Astrocyte of the spinal cord (primary cell): ENCODE data around the gene NUSAP1.
"Not testable (repeated sequence)": the region's sequence is repeated elsewhere in the genome, so short reads cannot be mapped to it uniquely, and the experiment has no call there.

Source experiments
- DNase-seq: peaks from one replicate; pipeline ENCODE4 v3.0.0; 2011; ENCODE audit warnings: low read depth, low spot score
- H3K4me3 ChIP-seq: 2 replicates; pipeline ENCODE4 v1.5.1; 2011; ENCODE audit warnings: low read depth, mild to moderate bottlenecking, low read length, moderate library complexity
- in situ Hi-C: cut with HindIII; loops from 2 replicates; pipeline ENCODE4 v1.10.0; 2017; ENCODE audit warnings: low sequenced_read_pairs
- TF ChIP-seq, protein P1 (sequence below): IDR thresholded peaks from 2 replicates; pipeline ENCODE4 v1.5.1; 2012; ENCODE audit warnings: low read depth, mild to moderate bottlenecking, low read length, inconsistent platforms

NUSAP1 gene

DNA sequence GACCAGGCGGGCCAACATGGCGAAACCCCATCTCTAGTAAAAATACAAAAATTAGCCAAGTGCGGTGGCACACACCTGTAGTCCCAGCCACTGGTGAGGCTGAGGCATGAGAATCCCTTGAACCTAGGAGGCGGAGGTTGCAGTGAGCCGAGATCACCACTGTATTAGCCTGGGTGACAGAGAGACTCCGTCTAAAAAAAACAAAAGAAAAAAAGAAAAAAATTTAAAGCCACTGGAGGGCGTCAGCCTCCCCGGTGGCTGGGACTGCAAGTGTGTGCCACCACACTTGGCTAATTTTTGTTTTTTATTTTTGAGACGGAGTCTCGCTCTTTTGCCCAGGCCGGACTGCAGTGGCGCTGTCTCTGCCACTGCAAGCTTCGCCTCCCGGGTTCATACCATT, 92.1 kb downstream of the NUSAP1 start:
- DNase-seq: no peak
- no peak overlapping the region for H3K4me3 ChIP-seq
- in situ Hi-C loops: no loop called here
- TF ChIP-seq, protein P1, sequence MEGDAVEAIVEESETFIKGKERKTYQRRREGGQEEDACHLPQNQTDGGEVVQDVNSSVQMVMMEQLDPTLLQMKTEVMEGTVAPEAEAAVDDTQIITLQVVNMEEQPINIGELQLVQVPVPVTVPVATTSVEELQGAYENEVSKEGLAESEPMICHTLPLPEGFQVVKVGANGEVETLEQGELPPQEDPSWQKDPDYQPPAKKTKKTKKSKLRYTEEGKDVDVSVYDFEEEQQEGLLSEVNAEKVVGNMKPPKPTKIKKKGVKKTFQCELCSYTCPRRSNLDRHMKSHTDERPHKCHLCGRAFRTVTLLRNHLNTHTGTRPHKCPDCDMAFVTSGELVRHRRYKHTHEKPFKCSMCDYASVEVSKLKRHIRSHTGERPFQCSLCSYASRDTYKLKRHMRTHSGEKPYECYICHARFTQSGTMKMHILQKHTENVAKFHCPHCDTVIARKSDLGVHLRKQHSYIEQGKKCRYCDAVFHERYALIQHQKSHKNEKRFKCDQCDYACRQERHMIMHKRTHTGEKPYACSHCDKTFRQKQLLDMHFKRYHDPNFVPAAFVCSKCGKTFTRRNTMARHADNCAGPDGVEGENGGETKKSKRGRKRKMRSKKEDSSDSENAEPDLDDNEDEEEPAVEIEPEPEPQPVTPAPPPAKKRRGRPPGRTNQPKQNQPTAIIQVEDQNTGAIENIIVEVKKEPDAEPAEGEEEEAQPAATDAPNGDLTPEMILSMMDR: no peak

DNA sequence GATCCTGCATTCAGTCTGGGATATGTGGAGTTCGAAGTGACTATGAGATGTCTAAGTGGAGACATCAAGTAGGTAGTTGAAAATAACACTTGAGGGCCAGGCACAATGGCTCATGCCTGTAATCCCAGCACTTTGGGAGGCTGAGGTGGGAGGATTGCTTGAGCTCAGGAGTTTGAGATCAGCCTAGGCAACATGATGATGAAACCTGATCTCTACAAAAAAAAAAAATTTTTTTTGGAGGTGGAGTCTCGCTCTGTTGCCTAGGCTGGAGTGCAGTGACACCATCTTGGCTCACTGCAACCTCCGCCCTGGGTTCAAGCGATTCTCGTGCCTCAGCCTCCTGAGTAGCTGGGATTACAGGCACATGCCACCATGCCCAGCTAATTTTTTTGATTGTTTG, 93.2 kb downstream of the NUSAP1 start:
- DNase-seq, in situ Hi-C loops, H3K4me3 ChIP-seq: not testable (repeated sequence)

DNA sequence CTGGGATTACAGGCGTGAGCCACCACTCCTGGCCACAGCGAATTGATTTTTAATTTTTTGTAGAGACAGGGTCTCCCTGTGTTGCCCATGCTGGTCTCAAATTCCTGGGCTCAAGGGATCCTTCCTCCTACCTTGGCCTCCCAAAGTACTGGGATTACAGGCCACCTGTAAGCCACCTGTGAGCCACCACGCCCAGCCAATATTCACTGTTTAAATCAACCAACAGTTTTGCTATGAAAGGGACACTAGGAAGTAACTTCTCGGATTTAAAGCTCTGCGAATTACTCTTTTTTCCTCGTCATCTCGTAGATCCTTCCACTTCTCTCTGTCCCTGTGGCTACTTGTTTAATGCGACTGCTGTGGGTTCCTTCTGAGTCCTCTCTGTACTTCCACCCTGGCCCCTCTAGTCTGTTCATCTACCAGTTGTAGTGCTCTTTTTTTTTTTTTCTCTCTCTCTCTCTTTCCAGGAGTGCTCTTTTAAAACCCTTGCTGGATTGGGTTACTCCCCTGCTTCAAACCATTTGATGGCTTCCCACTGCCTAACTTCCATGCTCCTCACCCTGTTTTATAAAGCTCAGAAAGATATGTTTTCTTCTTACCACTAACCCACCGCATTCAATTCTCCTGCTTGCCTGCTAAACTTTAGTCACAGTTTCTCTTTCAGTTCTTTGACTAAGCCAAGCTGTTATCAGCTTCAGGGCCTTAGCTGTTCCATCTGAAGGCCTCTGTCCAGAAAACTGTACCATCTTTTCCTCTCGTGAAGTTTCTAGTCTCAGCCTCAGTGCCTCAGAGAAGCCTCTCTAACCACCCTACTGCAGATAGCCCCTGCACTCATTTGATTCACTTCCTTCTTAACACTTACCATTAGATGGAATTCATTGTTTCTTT, 96.6 kb downstream of the NUSAP1 start:
- no peak for DNase-seq

More for the DNA sequence above, 96.6 kb downstream of the NUSAP1 start:
- TF ChIP-seq, protein P1: no peak
- in situ Hi-C loops: no loop called here
- no peak overlapping the region for H3K4me3 ChIP-seq
